Fibroblast of lung (primary cell): ENCODE data around the gene TLE6.

ENCODE experiments used
- CTCF ChIP-seq, 2 donors: IDR thresholded peaks in 1 of 2; conservative IDR thresholded peaks in 1 of 2; 1 replicate in 1 of 2; 2 replicates in 1 of 2; pipeline ENCODE4 v1.5.1; 2011 to 2012; ENCODE audit warnings: low read length in 2 of 2, control low read depth in 1 of 2, inconsistent platforms in 1 of 2, low read depth in 1 of 2, mild to moderate bottlenecking in 1 of 2
- EZH2 ChIP-seq: IDR thresholded peaks from 2 replicates; pipeline ENCODE4 v1.5.1; 2012; ENCODE audit warnings: low read length, control low read depth, mild to moderate bottlenecking; ENCODE audit errors: missing control alignments

- TF ChIP-seq EZH2 (no peak), CTCF (conservative IDR thresholded peaks at IDR 0.05 in 1 of 2, IDR thresholded peaks at IDR 0.05 in 1 of 2; ENCODE audit: low read depth in 1 of 2, low read length in 2 of 2) (no peak)
Measured at GRCh38 chr19:2967972-2968371, 9.4 kb upstream of the TLE6 start.
